ENCODE results near the gene OTX1.
"Not testable (repeated sequence)": the region's sequence is repeated elsewhere in the genome, so short reads cannot be mapped to it uniquely, and the experiment has no call there.

Gene OTX1

GRCh38 chr2:63066265-63066664 lies 15.6 kb downstream of the OTX1 start:
- peaks cover 55% of the 10 kb centered on the region for H3K27me3 ChIP-seq (replicated peaks)
- no peak overlapping the region for H3K27ac ChIP-seq
- DNase-seq: no peak
- no peaks in the 10 kb centered on the region for H3K36me3 ChIP-seq (replicated peaks)
- H3K4me3 ChIP-seq (ENCODE audit: low read depth, low read length): no peak overlapping the region
- TF ChIP-seq CTCF (IDR thresholded peaks at IDR 0.05; ENCODE audit: low read depth, low read length, missing control alignments): no peak
- in situ Hi-C loops (cut with HindIII; ENCODE audit: low pct_ligation_motif_present, low sequenced_read_pairs): no loop called here

- no peak for DNase-seq
- Histone ChIP-seq H3K36me3 (replicated peaks) (no peaks in the 10 kb centered on the region), H3K4me3 (ENCODE audit: low read depth, low read length) (no peak overlapping the region), H3K27ac (no peak overlapping the region), H3K27me3 (replicated peaks) (peaks cover 49% of the 10 kb centered on the region)
- no peak for TF ChIP-seq CTCF (IDR thresholded peaks at IDR 0.05; ENCODE audit: low read depth, low read length, missing control alignments)
- in situ Hi-C loops (cut with HindIII; ENCODE audit: low pct_ligation_motif_present, low sequenced_read_pairs): no loop called here
Measured at GRCh38 chr2:63066838-63067237, 16.2 kb downstream of the OTX1 start.

GRCh38 chr2:63071664-63072063 lies 21.0 kb downstream of the OTX1 start:
- in situ Hi-C loops (cut with HindIII; ENCODE audit: low pct_ligation_motif_present, low sequenced_read_pairs): no loop called here
- Histone ChIP-seq H3K27me3 (replicated peaks) (peaks cover 13% of the 10 kb centered on the region), H3K4me3 (ENCODE audit: low read depth, low read length) (no peak overlapping the region), H3K36me3 (replicated peaks) (no peaks in the 10 kb centered on the region), H3K27ac (no peak overlapping the region)
- no peak for DNase-seq
- no peak for TF ChIP-seq CTCF (IDR thresholded peaks at IDR 0.05; ENCODE audit: low read depth, low read length, missing control alignments)

- H3K36me3 ChIP-seq (replicated peaks): no peaks in the 10 kb centered on the region
- no peak overlapping the region for H3K27ac ChIP-seq
- TF ChIP-seq CTCF (IDR thresholded peaks at IDR 0.05; ENCODE audit: low read depth, low read length, missing control alignments): no peak
- in situ Hi-C loops (cut with HindIII; ENCODE audit: low pct_ligation_motif_present, low sequenced_read_pairs): no loop called here
- no peak for DNase-seq
- no peaks in the 10 kb centered on the region for H3K27me3 ChIP-seq (replicated peaks)
- no peak overlapping the region for H3K4me3 ChIP-seq (ENCODE audit: low read depth, low read length)
Measured at GRCh38 chr2:63073994-63074393, 23.4 kb downstream of the OTX1 start.

- DNase-seq; in situ Hi-C loops (cut with HindIII; ENCODE audit: low pct_ligation_motif_present, low sequenced_read_pairs); H3K36me3 ChIP-seq (replicated peaks); H3K4me3 ChIP-seq (ENCODE audit: low read depth, low read length); H3K27me3 ChIP-seq (replicated peaks); H3K27ac ChIP-seq: not testable (repeated sequence)
Measured at GRCh38 chr2:63074399-63074798, 23.8 kb downstream of the OTX1 start.

GRCh38 chr2:63078852-63079606 lies 28.4 kb downstream of the OTX1 start:
- no peaks in the 10 kb centered on the region for H3K27me3 ChIP-seq (replicated peaks)
- no peak overlapping the region for H3K4me3 ChIP-seq (ENCODE audit: low read depth, low read length)
- in situ Hi-C loops (cut with HindIII; ENCODE audit: low pct_ligation_motif_present, low sequenced_read_pairs): no loop called here
- peak; percentile 61 for TF ChIP-seq CTCF (IDR thresholded peaks at IDR 0.05; ENCODE audit: low read depth, low read length, missing control alignments)
- no peak for DNase-seq
- H3K36me3 ChIP-seq (replicated peaks): no peaks in the 10 kb centered on the region
- H3K27ac ChIP-seq: no peak overlapping the region
